HCT116 (cell line): Measurements from ENCODE around the gene KLHL40. TPM values are rescaled to one million over a fixed set of nuclear protein-coding genes. Genes with fewer than 3 reads are reported as not detected.

Experiments
- ATAC-seq: fragments of 200-7000 bp; cut with Tn5 transposase; 2 replicates; pipeline ENCODE4 v1.9.1; 2020; ENCODE audit warnings: mild to moderate bottlenecking, moderate library complexity
- BruUV-seq: library from RNA; stranded (reverse); fragments of 400-500 nt; replicated peaks from 2 replicates; lab custom pipeline; 2021; lab: Mats Ljungman, UMichigan
- CTCF ChIA-PET: fragments of 300-600 bp; sonication (Branson Sonifier 250); formaldehyde crosslinking; loops from one replicate; lab custom pipeline; 2021; ENCODE audit warnings: antibody characterized with exemption; lab: Charles Lee
- POLR2A ChIA-PET: fragments of 300-600, 350-600 bp; sonication (Branson Sonifier 250); formaldehyde crosslinking; loops from one replicate; lab custom pipeline; 2021; ENCODE audit warnings: antibody characterized with exemption; lab: Charles Lee
- RAD21 ChIA-PET, 2 experiments: fragments of 300-600 bp; sonication (Branson Sonifier 250); formaldehyde crosslinking; loops; one replicate each; lab custom pipeline; 2023; ENCODE audit warnings: low total read pairs in 2 of 2; ENCODE audit not compliant: uncharacterized antibody in 2 of 2, unreplicated experiment in 2 of 2, low non-redundant PET in 1 of 2; lab: Charles Lee
- DNase-seq: peaks from one replicate; pipeline ENCODE4 v3.0.0-alpha.2; 2010; ENCODE audit warnings: low read depth, low spot score
- H2AFZ ChIP-seq: fragments of 200-600 bp; shearing (Covaris generic), sonication (generic); 2 replicates; pipeline ENCODE4 v1.6.1; 2017; ENCODE audit warnings: low read depth, mixed run types, mixed read lengths, antibody characterized with exemption, low read length; ENCODE audit not compliant: poor library complexity, severe bottlenecking
- H3K27ac ChIP-seq: 2 replicates; pipeline ENCODE4 v1.5.1; 2012; ENCODE audit warnings: low read depth, low read length
- H3K27me3 ChIP-seq: fragments of 200-600 bp; sonication (generic); 2 replicates; pipeline ENCODE4 v1.6.1; 2016; ENCODE audit warnings: mixed run types, low read length, mixed read lengths; ENCODE audit not compliant: insufficient read depth
- H3K36me3 ChIP-seq, 2 experiments: fragments of 200-500 bp in 1 of 2; fragments of 200-600 bp in 1 of 2; sonication (Bioruptor generic) in 1 of 2; sonication (generic) in 1 of 2; 2 replicates each; pipeline versions ENCODE4 v1.5.1 to v1.6.1; 2014 to 2016; ENCODE audit warnings: low read length in 2 of 2, inconsistent platforms in 1 of 2, mixed read lengths in 1 of 2, mixed run types in 1 of 2; ENCODE audit not compliant: insufficient read depth in 2 of 2, control insufficient read depth in 1 of 2
- H3K4me1 ChIP-seq, 2 experiments: fragments of 200-600 bp in 1 of 2; sonication (generic) in 1 of 2; 2 replicates each; pipeline versions ENCODE4 v1.5.1 to v1.6.1; 2012 to 2017; ENCODE audit warnings: low read length in 2 of 2, inconsistent platforms in 1 of 2, mild to moderate bottlenecking in 1 of 2, mixed read lengths in 1 of 2, mixed run types in 1 of 2, moderate library complexity in 1 of 2; ENCODE audit not compliant: insufficient read depth in 2 of 2, control insufficient read depth in 1 of 2
- H3K4me2 ChIP-seq: fragments of 200-600 bp; sonication (generic); 2 replicates; pipeline ENCODE4 v1.6.1; 2017; ENCODE audit warnings: mixed run types, low read length, mixed read lengths
- H3K4me3 ChIP-seq, 2 experiments: fragments of 200-600 bp in 1 of 2; sonication (generic) in 1 of 2; replicated peaks in 1 of 2; 2 replicates each; pipeline ENCODE4 v1.5.1; 2011 to 2016; ENCODE audit warnings: low read length in 2 of 2, control low read depth in 1 of 2, low read depth in 1 of 2, mild to moderate bottlenecking in 1 of 2, mixed read lengths in 1 of 2, mixed run types in 1 of 2
- H3K79me2 ChIP-seq: fragments of 200-600 bp; sonication (generic); 2 replicates; pipeline ENCODE4 v1.6.1; 2017; ENCODE audit warnings: mild to moderate bottlenecking, mixed run types, low read length, moderate library complexity, mixed read lengths; ENCODE audit not compliant: insufficient read depth
- H3K9ac ChIP-seq: fragments of 200-600 bp; sonication (generic); 2 replicates; pipeline ENCODE4 v1.6.1; 2016; ENCODE audit warnings: low read length, mixed read lengths
- H3K9me2 ChIP-seq: fragments of 200-600 bp; sonication (generic), shearing (Covaris generic); 2 replicates; pipeline ENCODE4 v1.6.1; 2017; ENCODE audit warnings: mixed run types, mild to moderate bottlenecking, moderate library complexity; ENCODE audit not compliant: insufficient read depth
- H3K9me3 ChIP-seq, 2 experiments: fragments of 200-500 bp in 1 of 2; fragments of 200-600 bp in 1 of 2; sonication (Bioruptor generic) in 1 of 2; sonication (generic) in 1 of 2; 2 replicates each; pipeline ENCODE4 v1.6.1; 2014 to 2017; ENCODE audit warnings: low read length in 2 of 2, mixed read lengths in 2 of 2, inconsistent platforms in 1 of 2, low read depth in 1 of 2, mild to moderate bottlenecking in 1 of 2, mixed run types in 1 of 2, moderate library complexity in 1 of 2; ENCODE audit not compliant: control insufficient read depth in 1 of 2, insufficient read depth in 1 of 2
- H4K20me1 ChIP-seq: fragments of 200-600 bp; sonication (generic), shearing (Covaris generic); 2 replicates; pipeline ENCODE4 v1.6.1; 2017; ENCODE audit warnings: mixed run types, mild to moderate bottlenecking, moderate library complexity; ENCODE audit not compliant: insufficient read depth
- CBX3 ChIP-seq: IDR thresholded peaks from 2 replicates; pipeline ENCODE4 v1.6.1; 2012; ENCODE audit warnings: low read depth
- CEBPB ChIP-seq: IDR thresholded peaks from 2 replicates; pipeline ENCODE4 v1.6.1; 2012; ENCODE audit warnings: low read depth
- ELF1 ChIP-seq: IDR thresholded peaks from 2 replicates; pipeline ENCODE4 v1.6.1; 2012; ENCODE audit warnings: low read depth, borderline replicate concordance
- EZH2phosphoT487 ChIP-seq: fragments of 200-600 bp; IDR thresholded peaks from 2 replicates; pipeline ENCODE4 v1.6.1; 2018; ENCODE audit warnings: antibody characterized with exemption, borderline replicate concordance
- FOSL1 ChIP-seq: IDR thresholded peaks from 2 replicates; pipeline ENCODE4 v1.6.1; 2012; ENCODE audit warnings: low read depth
- JUND ChIP-seq: IDR thresholded peaks from 2 replicates; pipeline ENCODE4 v1.6.1; 2012
- MAX ChIP-seq: IDR thresholded peaks from 2 replicates; pipeline ENCODE4 v1.6.1; 2012
- POLR2A ChIP-seq: IDR thresholded peaks from 2 replicates; pipeline ENCODE4 v1.7.0; 2011; ENCODE audit warnings: borderline replicate concordance; ENCODE audit not compliant: insufficient read depth, insufficient read length; ENCODE audit errors: extremely low read depth
- POLR2AphosphoS5 ChIP-seq: IDR thresholded peaks from 2 replicates; pipeline ENCODE4 v1.6.1; 2011; ENCODE audit warnings: mild to moderate bottlenecking, low read depth, low read length, moderate library complexity
- SP1 ChIP-seq: IDR thresholded peaks from 2 replicates; pipeline ENCODE4 v1.6.1; 2012; ENCODE audit warnings: low read depth
- ZFX ChIP-seq: fragments of 450-650 bp; IDR thresholded peaks from 2 replicates; pipeline ENCODE4 v1.6.1; 2017
- intact Hi-C: fragments of 100-400 bp; cut with micrococcal nuclease; formaldehyde crosslinking; loops from 2 replicates; pipeline ENCODE4 v1.10.0; 2022
- total RNA-seq: library from RNA; stranded (reverse); gene quantifications from one replicate; pipeline ENCODE4 v1.2.1, GENCODE V29; 2021; ENCODE audit not compliant: unreplicated experiment
- TF ChIP-seq, protein P1 (sequence below), 3 experiments: fragments of 200-600 bp in 1 of 3; sonication (generic) in 1 of 3; IDR thresholded peaks in 2 of 3; conservative IDR thresholded peaks in 1 of 3; 2 replicates each; pipeline ENCODE4 v1.5.1; 2012 to 2017; ENCODE audit warnings: low read depth in 2 of 3, low read length in 2 of 3, antibody characterized with exemption in 1 of 3, borderline replicate concordance in 1 of 3, control low read depth in 1 of 3, mild to moderate bottlenecking in 1 of 3, mixed read lengths in 1 of 3, mixed run types in 1 of 3, moderate library complexity in 1 of 3; ENCODE audit not compliant: insufficient read depth in 1 of 3
- TF ChIP-seq, protein P2 (sequence below): IDR thresholded peaks from 2 replicates; pipeline ENCODE4 v1.6.1; 2011; ENCODE audit warnings: mild to moderate bottlenecking, low read length, moderate library complexity; ENCODE audit not compliant: insufficient replicate concordance; ENCODE audit errors: extremely low read depth

The KLHL40 gene
- total RNA-seq, 1 experiment from 2014 or later, result not detected

DNA sequence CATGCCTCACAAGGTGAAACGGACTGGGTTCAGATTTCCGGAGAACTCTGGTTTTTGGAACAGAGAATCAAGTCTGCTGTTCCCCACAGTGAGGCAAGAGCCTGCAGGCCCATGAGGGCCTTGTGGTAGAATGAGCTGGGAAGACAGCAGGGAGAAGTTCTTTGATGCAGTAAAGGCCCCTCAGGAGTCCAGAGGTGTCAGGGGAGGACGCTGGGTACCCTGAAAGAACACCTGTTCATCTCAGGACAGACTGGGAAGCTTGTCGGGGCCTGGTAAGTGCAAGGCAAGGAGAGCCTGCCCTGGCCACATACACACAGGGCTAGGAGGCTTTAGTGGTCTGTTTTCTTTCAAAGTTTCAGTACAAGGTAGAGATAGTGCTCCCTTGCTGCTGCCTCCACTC lies 35.6 kb upstream of the KLHL40 start:
- CTCF ChIA-PET, result interaction anchor here (1.7 kb wide), 1 partner anchor 36 kb away, joined by 4 read pairs; no protein-coding TSS in a partner anchor
- Histone ChIP-seq H3K9me2 (no peaks in the 10 kb centered on the region), H3K27me3 (no peaks in the 10 kb centered on the region), H3K4me3 (no peak overlapping the region), H3K4me2 (no peak overlapping the region), H3K36me3 (peaks cover 7 to 26% of the 10 kb centered on the region in 2 experiments; a peak in 3 of 4 replicates), H3K9me3 (no peaks in the 10 kb centered on the region), H2AFZ (no peak overlapping the region), H4K20me1 (no peaks in the 10 kb centered on the region), H3K9ac (no peak overlapping the region), H3K27ac (no peak overlapping the region), H3K4me1 (peaks cover 29 to 42% of the 10 kb centered on the region in 2 experiments), H3K79me2 (peaks cover 13% of the 10 kb centered on the region; the same call in 1 of the 2 replicates)
- TF ChIP-seq MAX (no peak), ELF1 (no peak), CEBPB (no peak), POLR2A (no peak), CBX3 (no peak), EZH2phosphoT487 (no peak), FOSL1 (no peak), JUND (no peak), SP1 (no peak), POLR2AphosphoS5 (no peak), ZFX (no peak)
- TF ChIP-seq, protein P1, sequence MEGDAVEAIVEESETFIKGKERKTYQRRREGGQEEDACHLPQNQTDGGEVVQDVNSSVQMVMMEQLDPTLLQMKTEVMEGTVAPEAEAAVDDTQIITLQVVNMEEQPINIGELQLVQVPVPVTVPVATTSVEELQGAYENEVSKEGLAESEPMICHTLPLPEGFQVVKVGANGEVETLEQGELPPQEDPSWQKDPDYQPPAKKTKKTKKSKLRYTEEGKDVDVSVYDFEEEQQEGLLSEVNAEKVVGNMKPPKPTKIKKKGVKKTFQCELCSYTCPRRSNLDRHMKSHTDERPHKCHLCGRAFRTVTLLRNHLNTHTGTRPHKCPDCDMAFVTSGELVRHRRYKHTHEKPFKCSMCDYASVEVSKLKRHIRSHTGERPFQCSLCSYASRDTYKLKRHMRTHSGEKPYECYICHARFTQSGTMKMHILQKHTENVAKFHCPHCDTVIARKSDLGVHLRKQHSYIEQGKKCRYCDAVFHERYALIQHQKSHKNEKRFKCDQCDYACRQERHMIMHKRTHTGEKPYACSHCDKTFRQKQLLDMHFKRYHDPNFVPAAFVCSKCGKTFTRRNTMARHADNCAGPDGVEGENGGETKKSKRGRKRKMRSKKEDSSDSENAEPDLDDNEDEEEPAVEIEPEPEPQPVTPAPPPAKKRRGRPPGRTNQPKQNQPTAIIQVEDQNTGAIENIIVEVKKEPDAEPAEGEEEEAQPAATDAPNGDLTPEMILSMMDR (IDR thresholded peaks at IDR 0.05 in 2 of 3, conservative IDR thresholded peaks at IDR 0.05 in 1 of 3; ENCODE audit: borderline replicate concordance in 1 of 3, insufficient read depth in 1 of 3, low read depth in 2 of 3, low read length in 2 of 3), result no peak
- TF ChIP-seq, protein P2, sequence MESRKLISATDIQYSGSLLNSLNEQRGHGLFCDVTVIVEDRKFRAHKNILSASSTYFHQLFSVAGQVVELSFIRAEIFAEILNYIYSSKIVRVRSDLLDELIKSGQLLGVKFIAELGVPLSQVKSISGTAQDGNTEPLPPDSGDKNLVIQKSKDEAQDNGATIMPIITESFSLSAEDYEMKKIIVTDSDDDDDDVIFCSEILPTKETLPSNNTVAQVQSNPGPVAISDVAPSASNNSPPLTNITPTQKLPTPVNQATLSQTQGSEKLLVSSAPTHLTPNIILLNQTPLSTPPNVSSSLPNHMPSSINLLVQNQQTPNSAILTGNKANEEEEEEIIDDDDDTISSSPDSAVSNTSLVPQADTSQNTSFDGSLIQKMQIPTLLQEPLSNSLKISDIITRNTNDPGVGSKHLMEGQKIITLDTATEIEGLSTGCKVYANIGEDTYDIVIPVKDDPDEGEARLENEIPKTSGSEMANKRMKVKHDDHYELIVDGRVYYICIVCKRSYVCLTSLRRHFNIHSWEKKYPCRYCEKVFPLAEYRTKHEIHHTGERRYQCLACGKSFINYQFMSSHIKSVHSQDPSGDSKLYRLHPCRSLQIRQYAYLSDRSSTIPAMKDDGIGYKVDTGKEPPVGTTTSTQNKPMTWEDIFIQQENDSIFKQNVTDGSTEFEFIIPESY, result no peak
- intact Hi-C loops, result loop anchor here (5.0 kb wide), 2 partner anchors 47 to 93 kb away; partner anchors contain the start of gene NKTR
- BruUV-seq, result no TSS peak
- DNase-seq (no peak), ATAC-seq (no peak)
- RAD21 ChIA-PET, result no interaction called here
- POLR2A ChIA-PET, result interaction anchor here (0.9 kb wide), 1 partner anchor 49 kb away, joined by 3 read pairs; the partner anchor contains the start of gene NKTR
